SK-N-SH treated with all-trans-retinoic acid at 6 μM for 48 hours (cell line): ENCODE measurements around the gene CPT1A.

Source experiments
- CSDC2 ChIP-seq: fragments of 250-450 bp; sonication (Bioruptor Pico); IDR thresholded peaks from 2 replicates; pipeline ENCODE4 v1.5.0; 2020; ENCODE audit warnings: mild to moderate bottlenecking, moderate library complexity
- CSRNP3 ChIP-seq: fragments of 250-450 bp; sonication (Bioruptor Pico); IDR thresholded peaks from 2 replicates; pipeline ENCODE4 v1.5.1; 2021; ENCODE audit warnings: mild to moderate bottlenecking, moderate library complexity
- PATZ1 ChIP-seq: fragments of 250-450 bp; sonication (Bioruptor Pico); IDR thresholded peaks from 2 replicates; pipeline ENCODE4 v1.8.0; 2020; ENCODE audit warnings: mild to moderate bottlenecking, moderate library complexity, borderline replicate concordance
- TF ChIP-seq, protein P1 (sequence below): fragments of 250-450 bp; sonication (Bioruptor Pico); IDR thresholded peaks from 2 replicates; pipeline ENCODE4 v1.5.0; 2020; ENCODE audit warnings: mild to moderate bottlenecking, moderate library complexity

GRCh38 chr11:68741463-68741862 is 100.3 kb downstream of the CPT1A start:
- TF ChIP-seq PATZ1 (CRISPR knock-in tag) = no peak
- TF ChIP-seq CSDC2 (CRISPR knock-in tag) = no peak
- TF ChIP-seq, protein P1, sequence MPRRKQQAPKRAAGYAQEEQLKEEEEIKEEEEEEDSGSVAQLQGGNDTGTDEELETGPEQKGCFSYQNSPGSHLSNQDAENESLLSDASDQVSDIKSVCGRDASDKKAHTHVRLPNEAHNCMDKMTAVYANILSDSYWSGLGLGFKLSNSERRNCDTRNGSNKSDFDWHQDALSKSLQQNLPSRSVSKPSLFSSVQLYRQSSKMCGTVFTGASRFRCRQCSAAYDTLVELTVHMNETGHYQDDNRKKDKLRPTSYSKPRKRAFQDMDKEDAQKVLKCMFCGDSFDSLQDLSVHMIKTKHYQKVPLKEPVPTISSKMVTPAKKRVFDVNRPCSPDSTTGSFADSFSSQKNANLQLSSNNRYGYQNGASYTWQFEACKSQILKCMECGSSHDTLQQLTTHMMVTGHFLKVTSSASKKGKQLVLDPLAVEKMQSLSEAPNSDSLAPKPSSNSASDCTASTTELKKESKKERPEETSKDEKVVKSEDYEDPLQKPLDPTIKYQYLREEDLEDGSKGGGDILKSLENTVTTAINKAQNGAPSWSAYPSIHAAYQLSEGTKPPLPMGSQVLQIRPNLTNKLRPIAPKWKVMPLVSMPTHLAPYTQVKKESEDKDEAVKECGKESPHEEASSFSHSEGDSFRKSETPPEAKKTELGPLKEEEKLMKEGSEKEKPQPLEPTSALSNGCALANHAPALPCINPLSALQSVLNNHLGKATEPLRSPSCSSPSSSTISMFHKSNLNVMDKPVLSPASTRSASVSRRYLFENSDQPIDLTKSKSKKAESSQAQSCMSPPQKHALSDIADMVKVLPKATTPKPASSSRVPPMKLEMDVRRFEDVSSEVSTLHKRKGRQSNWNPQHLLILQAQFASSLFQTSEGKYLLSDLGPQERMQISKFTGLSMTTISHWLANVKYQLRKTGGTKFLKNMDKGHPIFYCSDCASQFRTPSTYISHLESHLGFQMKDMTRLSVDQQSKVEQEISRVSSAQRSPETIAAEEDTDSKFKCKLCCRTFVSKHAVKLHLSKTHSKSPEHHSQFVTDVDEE (CRISPR knock-in tag) = no peak
- TF ChIP-seq CSRNP3 (CRISPR knock-in tag) = no peak
